ENCODE measurements around the gene RPA1.

- TF ChIP-seq CTCF (IDR thresholded peaks at IDR 0.05; ENCODE audit: low read depth, low read length) (no peak), MYC (IDR thresholded peaks at IDR 0.05; ENCODE audit: low read depth, low read length) (no peak), POLR2A (IDR thresholded peaks at IDR 0.05; ENCODE audit: extremely low read depth, insufficient read length) (no peak)
These were observed 9.1 kb upstream of the RPA1 start for GRCh38 chr17:1820528-1821252.

All from NB4 (cell line).